H1 (cell line): ENCODE measurements around the gene FBXO5. TPM values are rescaled to one million over a fixed set of nuclear protein-coding genes. Genes with fewer than 3 reads are reported as not detected.

Source experiments
- CTCF ChIA-PET: fragments of 300-600 bp; sonication (Branson Sonifier 250); formaldehyde crosslinking; loops from one replicate; lab custom pipeline; 2021; ENCODE audit not compliant: partially characterized antibody; lab: Charles Lee
- POLR2A ChIA-PET: fragments of 300-600 bp; sonication (Branson Sonifier 250); formaldehyde crosslinking; loops from one replicate; lab custom pipeline; 2021; ENCODE audit warnings: inconsistent platforms; ENCODE audit not compliant: partially characterized antibody; lab: Charles Lee
- DNase-seq, 2 experiments: peaks; one replicate each; pipeline versions ENCODE4 v3.0.0 to v3.0.0-alpha.2; 2010 to 2022; ENCODE audit warnings: low spot score in 2 of 2, low read depth in 1 of 2, mixed read lengths in 1 of 2
- FAIRE-seq: peaks from 2 replicates; lab custom pipeline; 2011; peaks lifted over from hg19 to GRCh38; lab: Jason Lieb, UNC
- H2AFZ ChIP-seq: 2 replicates; pipeline ENCODE4 v1.8.1; 2012; ENCODE audit warnings: low read length, inconsistent platforms
- H2AK5ac ChIP-seq: 2 replicates; pipeline ENCODE4 v1.6.1; 2013; ENCODE audit warnings: low read depth, low read length
- H2BK120ac ChIP-seq: replicated peaks from 2 replicates; pipeline ENCODE3; 2013; ENCODE audit warnings: low read depth, low read length, inconsistent platforms
- H2BK12ac ChIP-seq: 2 replicates; pipeline ENCODE4 v1.6.1; 2013; ENCODE audit warnings: low read depth, low read length
- H2BK15ac ChIP-seq: 2 replicates; pipeline ENCODE4 v1.6.1; 2013; ENCODE audit warnings: low read length
- H2BK20ac ChIP-seq: 2 replicates; pipeline ENCODE4 v1.6.1; 2013; ENCODE audit warnings: low read length
- H2BK5ac ChIP-seq: 2 replicates; pipeline ENCODE4 v1.6.1; 2013; ENCODE audit warnings: low read depth, low read length
- H3K14ac ChIP-seq: 2 replicates; pipeline ENCODE4 v1.6.1; 2013; ENCODE audit warnings: inconsistent platforms; ENCODE audit not compliant: insufficient read length
- H3K18ac ChIP-seq: 2 replicates; pipeline ENCODE4 v1.6.1; 2013; ENCODE audit warnings: low read length; ENCODE audit errors: extremely low read depth
- H3K23ac ChIP-seq: 2 replicates; pipeline ENCODE4 v1.6.1; 2013; ENCODE audit warnings: inconsistent platforms; ENCODE audit not compliant: insufficient read length
- H3K23me2 ChIP-seq: 2 replicates; pipeline ENCODE4 v1.6.1; 2013; ENCODE audit warnings: low read depth, low read length
- H3K27ac ChIP-seq: 2 replicates; pipeline ENCODE4 v1.6.1; 2011; ENCODE audit warnings: low read depth, low read length, inconsistent platforms
- H3K27me3 ChIP-seq, 4 experiments: replicated peaks in 1 of 4; 1 replicate in 1 of 4; 2 replicates in 3 of 4; pipeline versions ENCODE4 v1.6.1 to v1.8.1; 2011 to 2013; ENCODE audit warnings: low read length in 3 of 4, mild to moderate bottlenecking in 3 of 4, inconsistent platforms in 2 of 4, mixed read lengths in 2 of 4, moderate library complexity in 1 of 4; ENCODE audit not compliant: control insufficient read depth in 3 of 4, insufficient read depth in 3 of 4; ENCODE audit errors: extremely low read depth in 1 of 4
- H3K36me3 ChIP-seq, 4 experiments: 2 replicates each; pipeline versions ENCODE4 v1.6.1 to v1.8.1; 2011 to 2013; ENCODE audit warnings: mild to moderate bottlenecking in 4 of 4, low read length in 3 of 4, moderate library complexity in 2 of 4, control low read depth in 1 of 4, inconsistent platforms in 1 of 4; ENCODE audit not compliant: insufficient read depth in 4 of 4, control insufficient read depth in 2 of 4
- H3K4ac ChIP-seq: replicated peaks from 2 replicates; pipeline ENCODE3; 2013; ENCODE audit warnings: low read length, low read depth, mixed read lengths, inconsistent platforms; ENCODE audit not compliant: insufficient read length
- H3K4me1 ChIP-seq, 4 experiments: replicated peaks in 1 of 4; 1 replicate in 1 of 4; 2 replicates in 3 of 4; pipeline versions ENCODE4 v1.6.1 to v1.8.1; 2011 to 2013; ENCODE audit warnings: low read length in 3 of 4, inconsistent platforms in 2 of 4, mixed read lengths in 1 of 4; ENCODE audit not compliant: insufficient read depth in 4 of 4, control insufficient read depth in 3 of 4
- H3K4me2 ChIP-seq, 2 experiments: 2 replicates each; pipeline versions ENCODE4 v1.6.1 to v1.8.1; 2011 to 2013; ENCODE audit warnings: low read depth in 2 of 2, low read length in 2 of 2, control low read depth in 1 of 2, inconsistent platforms in 1 of 2, mild to moderate bottlenecking in 1 of 2; ENCODE audit not compliant: insufficient read depth in 1 of 2
- H3K4me3 ChIP-seq, 4 experiments: fragments of 200-600, 300-600 bp in 1 of 4; sonication (generic), shearing (Covaris generic), sonication (Bioruptor Twin) in 1 of 4; 2 replicates each; pipeline versions ENCODE4 v1.5.1 to v1.8.1; 2011 to 2016; ENCODE audit warnings: low read length in 4 of 4, low read depth in 3 of 4, control low read depth in 2 of 4, inconsistent platforms in 2 of 4, mild to moderate bottlenecking in 2 of 4, mixed read lengths in 1 of 4, moderate library complexity in 1 of 4; ENCODE audit not compliant: insufficient read depth in 2 of 4; ENCODE audit errors: extremely low read depth in 1 of 4
- H3K56ac ChIP-seq: replicated peaks from 2 replicates; pipeline ENCODE3; 2013; ENCODE audit warnings: low read depth, mild to moderate bottlenecking, mixed read lengths, low read length, inconsistent platforms; ENCODE audit not compliant: insufficient read length
- H3K79me1 ChIP-seq: 2 replicates; pipeline ENCODE4 v1.6.1; 2013; ENCODE audit warnings: low read depth, low read length, control low read depth
- H3K79me2 ChIP-seq, 2 experiments: 2 replicates each; pipeline versions ENCODE4 v1.6.1 to v1.8.1; 2012 to 2013; ENCODE audit warnings: low read length in 2 of 2, mild to moderate bottlenecking in 2 of 2, inconsistent platforms in 1 of 2; ENCODE audit not compliant: insufficient read depth in 2 of 2, control insufficient read depth in 1 of 2
- H3K9ac ChIP-seq, 4 experiments: replicated peaks in 1 of 4; 1 replicate in 1 of 4; 2 replicates in 3 of 4; pipeline versions ENCODE4 v1.6.1 to v1.8.1; 2011 to 2013; ENCODE audit warnings: low read depth in 3 of 4, low read length in 3 of 4, control low read depth in 2 of 4, mild to moderate bottlenecking in 2 of 4, moderate library complexity in 2 of 4, inconsistent platforms in 1 of 4; ENCODE audit errors: extremely low read depth in 1 of 4
- H3K9me3 ChIP-seq, 2 experiments: 2 replicates each; pipeline versions ENCODE4 v1.6.1 to v1.8.1; 2012 to 2013; ENCODE audit warnings: mild to moderate bottlenecking in 2 of 2, moderate library complexity in 2 of 2, control low read depth in 1 of 2, inconsistent platforms in 1 of 2, low read depth in 1 of 2, low read length in 1 of 2, mixed read lengths in 1 of 2; ENCODE audit not compliant: insufficient read depth in 2 of 2
- H4K20me1 ChIP-seq, 2 experiments: replicated peaks in 1 of 2; 2 replicates each; pipeline versions ENCODE3 to v1.8.1; 2011 to 2013; ENCODE audit warnings: inconsistent platforms in 2 of 2, low read length in 2 of 2, mild to moderate bottlenecking in 1 of 2; ENCODE audit not compliant: insufficient read depth in 2 of 2, control insufficient read depth in 1 of 2
- H4K5ac ChIP-seq: 2 replicates; pipeline ENCODE4 v1.6.1; 2013; ENCODE audit warnings: low read length, low read depth, mixed read lengths, inconsistent platforms; ENCODE audit not compliant: insufficient read length
- H4K8ac ChIP-seq: 2 replicates; pipeline ENCODE4 v1.8.0; 2013; ENCODE audit warnings: mild to moderate bottlenecking, moderate library complexity, low read length, inconsistent platforms; ENCODE audit not compliant: insufficient read depth; ENCODE audit errors: extremely low read depth
- H4K91ac ChIP-seq: replicated peaks from 2 replicates; pipeline ENCODE3; 2013; ENCODE audit warnings: low read length, mixed read lengths, inconsistent platforms; ENCODE audit not compliant: insufficient read length
- CBX5 ChIP-seq: fragments of 300-800, 300-1000 bp; sonication (generic); IDR thresholded peaks from 2 replicates; pipeline ENCODE4 v1.7.1; 2016; ENCODE audit warnings: antibody characterized with exemption, low read length, low read depth
- CTCF ChIP-seq, 3 experiments: IDR thresholded peaks; 1 replicate in 2 of 3; 2 replicates in 1 of 3; pipeline versions ENCODE4 v1.5.1 to v1.6.1; 2011; ENCODE audit warnings: low read length in 3 of 3, mild to moderate bottlenecking in 3 of 3, inconsistent platforms in 2 of 3, low read depth in 1 of 3, moderate library complexity in 1 of 3; ENCODE audit not compliant: insufficient read depth in 1 of 3; ENCODE audit errors: control extremely low read depth in 1 of 3
- EP300 ChIP-seq, 2 experiments: IDR thresholded peaks; 1 replicate in 1 of 2; 2 replicates in 1 of 2; pipeline ENCODE4 v1.6.1; 2011 to 2012; ENCODE audit warnings: low read depth in 2 of 2, low read length in 2 of 2, mild to moderate bottlenecking in 2 of 2, borderline replicate concordance in 1 of 2, inconsistent platforms in 1 of 2, moderate library complexity in 1 of 2
- GABPA ChIP-seq: IDR thresholded peaks from 2 replicates; pipeline ENCODE4 v1.6.1; 2011; ENCODE audit warnings: mild to moderate bottlenecking, low read length, moderate library complexity, borderline replicate concordance; ENCODE audit not compliant: insufficient read depth
- PHF8 ChIP-seq: fragments of 200-600 bp; sonication (generic); conservative IDR thresholded peaks from 2 replicates; pipeline ENCODE4 v1.7.1; 2012; ENCODE audit warnings: low read depth, mild to moderate bottlenecking, inconsistent platforms, low read length, moderate library complexity
- POLR2A ChIP-seq, 2 experiments: IDR thresholded peaks; 1 replicate in 1 of 2; 2 replicates in 1 of 2; pipeline ENCODE4 v1.6.1; 2011; ENCODE audit warnings: low read depth in 2 of 2, low read length in 2 of 2, mild to moderate bottlenecking in 2 of 2; ENCODE audit errors: control extremely low read depth in 1 of 2
- RAD21 ChIP-seq, 2 experiments: IDR thresholded peaks in 1 of 2; conservative IDR thresholded peaks in 1 of 2; 2 replicates each; pipeline ENCODE4 v1.6.1; 2011; ENCODE audit warnings: low read depth in 2 of 2, low read length in 2 of 2, improper control_type of control experiment in 1 of 2, inconsistent platforms in 1 of 2, mild to moderate bottlenecking in 1 of 2, moderate library complexity in 1 of 2
- SP2 ChIP-seq: IDR thresholded peaks from 2 replicates; pipeline ENCODE4 v1.6.1; 2012; ENCODE audit warnings: mild to moderate bottlenecking, low read length, inconsistent platforms
- polyA plus RNA-seq, 7 experiments: library from polyadenylated mRNA; depleted of rRNA in 3 of 7; stranded (reverse) in 5 of 7; unstranded in 2 of 7; fragments of >200 nt in 5 of 7; fragments of 200-250 nt in 2 of 7; gene quantifications; 1 replicate in 5 of 7; 2 replicates in 1 of 7; 4 replicates in 1 of 7; pipeline versions ENCODE4 v1.2.1 to v1.2.3, GENCODE V29; 2011 to 2013; ENCODE audit warnings: missing spikeins in 2 of 7, mixed read lengths in 2 of 7
- total RNA-seq: library from RNA; stranded (reverse); fragmentation: NEBNext Ultra II Directional; extraction: Animal tissue kit (Norgen Biotek cat#: 25700); gene quantifications from 2 replicates; pipeline ENCODE4 v1.2.1, GENCODE V29; 2021

FBXO5 gene
- total and polyA plus RNA-seq, 2 of the 8 experiments (the other 6 are each of a cell fraction or from before 2014, with no cell fraction given), result 13.7 to 55.1 TPM

DNA sequence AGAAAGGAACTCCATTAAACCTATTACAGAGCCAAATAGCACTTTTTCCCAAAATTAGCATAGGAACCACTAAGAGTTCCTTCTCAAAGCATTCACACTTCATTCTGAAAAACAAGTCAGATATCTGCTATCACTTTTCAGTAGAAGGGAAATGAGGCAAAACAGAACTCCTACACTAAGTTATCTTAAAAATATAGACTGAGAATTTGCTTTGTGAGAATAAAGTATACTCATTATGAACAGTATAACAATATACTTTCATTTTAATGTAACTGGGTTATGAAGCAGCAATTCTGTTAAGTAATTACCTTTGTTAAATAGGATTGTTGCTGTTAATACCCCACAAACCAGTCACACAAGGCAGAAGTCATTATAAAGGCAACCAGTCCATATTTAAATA is 11.0 kb upstream of the FBXO5 start (continued):
- TF ChIP-seq PHF8, result no peak

DNA sequence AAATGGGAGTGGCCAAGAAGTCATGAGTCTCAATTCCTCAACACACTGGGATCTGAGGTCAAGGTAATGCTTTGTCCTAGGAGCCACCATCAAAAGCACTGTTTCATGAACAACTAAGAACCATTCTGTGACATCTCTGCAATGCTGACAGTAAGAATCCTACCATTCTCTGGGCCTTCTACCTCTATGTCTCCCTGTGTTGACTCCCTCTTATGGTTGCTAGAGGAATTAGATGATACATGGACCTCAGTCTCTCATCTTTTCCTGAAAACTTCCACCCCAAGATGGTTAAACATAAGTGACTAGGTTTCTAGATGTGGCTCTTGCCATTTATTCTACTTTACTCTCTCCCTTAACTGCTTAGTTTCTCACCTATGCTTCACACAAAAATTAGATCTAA is 10.6 kb upstream of the FBXO5 start:
- no peak overlapping the region for H2BK15ac ChIP-seq
- no peak overlapping the region for H4K8ac ChIP-seq
- H3K4me3 ChIP-seq, result no peak overlapping the region
- no peak for DNase-seq
- no peaks in the 10 kb centered on the region for H3K9me3 ChIP-seq
- H3K23me2 ChIP-seq, result no peaks in the 10 kb centered on the region
- ChIA-PET POLR2A (no interaction called here), CTCF (interaction anchor here (2.2 kb wide), 1 partner anchor 10 kb away, joined by 5 read pairs; the partner anchor contains the start of gene FBXO5)
- H3K23ac ChIP-seq, result no peak overlapping the region
- H2BK20ac ChIP-seq, result no peak overlapping the region
- no peak overlapping the region for H3K9ac ChIP-seq
- H3K79me2 ChIP-seq, result peaks cover 0 to 76% of the 10 kb centered on the region in 2 experiments; a peak in 3 of 4 replicates
- no peaks in the 10 kb centered on the region for H3K4me1 ChIP-seq
- H2BK5ac ChIP-seq, result no peak overlapping the region
- no peak overlapping the region for H4K91ac ChIP-seq
- H4K20me1 ChIP-seq, result peaks cover 2 to 3% of the 10 kb centered on the region in 2 experiments
- H3K14ac ChIP-seq, result no peak overlapping the region
- H3K27me3 ChIP-seq, result no peaks in the 10 kb centered on the region
- H2AFZ ChIP-seq, result no peak overlapping the region
- H3K79me1 ChIP-seq, result peaks cover 2% of the 10 kb centered on the region; the same call in 1 of the 2 replicates
- H3K27ac ChIP-seq, result no peak overlapping the region
- no peak overlapping the region for H3K4me2 ChIP-seq
- H3K56ac ChIP-seq, result no peak overlapping the region
- H2BK12ac ChIP-seq, result no peak overlapping the region
- H2BK120ac ChIP-seq, result no peak overlapping the region
- TF ChIP-seq SP2, result no peak
- TF ChIP-seq RAD21 (IDR thresholded peaks at IDR 0.05 in 1 of 2, conservative IDR thresholded peaks at IDR 0.05 in 1 of 2; ENCODE audit: low read depth in 2 of 2, low read length in 2 of 2), result peak in 1 of 2 experiments; percentile 24; a peak in 1 of 4 replicates
- peak in 1 of 3 experiments; percentile 52; a peak in 2 of 4 replicates for TF ChIP-seq CTCF (IDR thresholded peaks at IDR 0.05; ENCODE audit: control extremely low read depth in 1 of 3, insufficient read depth in 1 of 3, low read depth in 1 of 3, low read length in 3 of 3)
- TF ChIP-seq POLR2A (IDR thresholded peaks at IDR 0.05; ENCODE audit: control extremely low read depth in 1 of 2, low read depth in 2 of 2, low read length in 2 of 2), result peak in 1 of 2 experiments; percentile 27; a peak in 1 of 3 replicates
- no peak for TF ChIP-seq EP300 (IDR thresholded peaks at IDR 0.05; ENCODE audit: borderline replicate concordance in 1 of 2, low read depth in 2 of 2, low read length in 2 of 2)
- TF ChIP-seq CBX5, result no peak
- no peak for TF ChIP-seq GABPA
- no peak overlapping the region for H3K4ac ChIP-seq
- no peak overlapping the region for H4K5ac ChIP-seq
- H3K36me3 ChIP-seq, result peaks cover 0 to 66% (median 22%) of the 10 kb centered on the region in 4 experiments; a peak in 6 of 8 replicates
- H2AK5ac ChIP-seq, result no peak overlapping the region
- no peak for FAIRE-seq
- H3K18ac ChIP-seq, result no peak overlapping the region
